IPS-11a (cell line): Measurements from ENCODE around the gene COX8A.
"Not testable (repeated sequence)": the region's sequence is repeated elsewhere in the genome, so short reads cannot be mapped to it uniquely, and the experiment has no call there.

ENCODE experiments used
- H3K4me3 ChIP-seq: one replicate; pipeline ENCODE4 v1.5.1; 2013; ENCODE audit warnings: low read depth, low read length, control low read depth

Gene COX8A, protein sequence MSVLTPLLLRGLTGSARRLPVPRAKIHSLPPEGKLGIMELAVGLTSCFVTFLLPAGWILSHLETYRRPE

DNA sequence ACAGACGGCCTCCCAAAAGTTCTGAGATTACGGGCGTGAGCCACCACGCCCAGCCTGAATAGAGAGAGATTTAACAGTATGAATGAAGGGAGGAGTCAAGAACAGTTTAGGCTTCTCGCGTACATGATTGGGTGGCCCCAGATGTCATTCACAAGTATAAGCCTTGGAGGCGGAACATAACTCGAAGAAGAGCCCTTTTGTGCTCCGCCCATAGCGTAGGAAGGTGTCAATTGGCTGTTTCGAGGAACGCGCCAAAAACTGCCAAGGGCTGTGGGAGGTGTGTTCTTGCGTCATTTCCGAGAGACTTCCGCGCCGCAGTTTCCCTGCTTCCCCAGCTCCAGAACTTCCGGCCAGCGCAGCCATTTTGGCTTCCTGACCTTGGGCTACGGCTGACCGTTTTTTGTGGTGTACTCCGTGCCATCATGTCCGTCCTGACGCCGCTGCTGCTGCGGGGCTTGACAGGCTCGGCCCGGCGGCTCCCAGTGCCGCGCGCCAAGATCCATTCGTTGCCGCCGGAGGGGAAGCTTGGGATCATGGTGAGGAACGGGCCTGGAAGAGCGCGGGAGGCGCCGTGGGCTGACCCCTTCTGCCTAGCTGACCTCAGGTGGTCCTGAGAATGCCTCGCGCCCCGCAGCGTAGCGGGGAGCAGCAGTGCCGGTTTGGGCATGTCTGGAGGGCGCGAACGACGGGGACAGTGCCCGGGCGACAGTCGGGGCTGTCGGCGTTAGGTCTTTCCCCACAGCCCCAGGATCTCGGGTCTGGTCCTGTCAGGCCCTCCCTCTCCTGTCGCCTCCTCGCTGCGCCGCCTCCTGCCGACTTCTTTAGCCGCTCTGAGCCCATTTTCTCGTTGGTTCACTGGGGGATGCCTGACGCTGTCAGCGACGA, at the start of gene COX8A:
TSS of gene COX8A (plus strand) at position 362 of the 885 bp plus-strand sequence. CDS start at position 423, 61 bp downstream.
- peak within 1 kb of the TSS; percentile 98 for H3K4me3 ChIP-seq

DNA sequence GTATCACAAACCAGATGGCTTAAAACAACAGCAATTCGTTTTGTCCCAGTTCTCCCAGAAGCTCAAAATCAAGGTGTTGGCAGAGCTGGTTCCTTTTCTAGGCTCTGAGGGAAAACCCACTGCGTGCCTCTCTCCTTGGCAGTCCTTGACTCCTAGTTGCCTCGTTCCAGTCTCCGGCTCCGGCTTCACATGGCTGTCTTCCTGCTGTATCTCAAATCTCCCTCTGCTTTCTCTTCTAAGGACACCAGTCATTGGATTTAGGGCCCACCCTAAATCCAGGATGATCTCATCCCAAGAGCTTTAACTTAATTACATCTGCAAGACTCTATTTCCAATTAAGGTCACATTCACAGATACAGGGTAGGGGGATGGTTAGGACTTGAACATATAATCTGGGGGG, 44.8 kb upstream of the COX8A start:
- H3K4me3 ChIP-seq = no peak overlapping the region

DNA sequence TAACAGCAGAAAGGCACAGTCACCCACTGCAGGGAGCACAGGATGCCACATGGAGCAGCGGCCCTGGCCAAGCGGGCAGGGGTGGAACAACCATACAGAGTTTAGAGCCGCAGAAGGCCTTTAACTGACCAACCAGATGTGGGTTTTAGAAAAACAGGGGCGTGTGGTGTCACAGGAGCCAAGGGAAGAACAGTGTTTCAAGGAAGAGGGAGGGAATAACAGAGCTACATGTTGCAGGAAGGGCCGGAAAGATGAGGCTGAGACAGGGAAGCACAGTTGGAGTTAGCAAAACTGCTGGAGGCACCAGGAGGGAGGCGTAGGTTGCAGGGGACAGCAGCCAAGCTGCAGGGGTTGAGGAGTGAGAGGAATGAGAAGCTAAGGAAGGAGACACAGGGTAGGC, 43.4 kb upstream of the COX8A start:
- H3K4me3 ChIP-seq = no peak overlapping the region

DNA sequence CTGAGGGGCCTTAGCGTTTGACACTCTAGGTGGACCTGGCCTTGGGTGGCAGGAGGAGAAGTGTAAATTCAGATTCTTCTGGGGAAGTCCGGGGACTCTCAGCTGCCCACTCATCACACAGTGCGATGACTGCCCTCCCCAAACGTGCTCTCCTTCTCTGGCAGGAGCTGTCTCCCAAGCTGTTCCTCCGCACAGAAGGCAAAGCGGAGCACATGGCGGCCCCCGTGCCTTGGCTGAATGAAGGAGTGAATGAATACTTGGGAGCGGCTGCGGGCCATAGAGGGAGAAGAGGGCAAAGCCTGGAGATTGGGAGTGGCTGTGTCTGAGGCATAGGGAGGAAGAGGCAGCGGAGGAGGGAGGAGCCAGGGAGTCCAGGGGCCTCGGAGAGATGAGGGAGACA, 42.5 kb upstream of the COX8A start:
- H3K4me3 ChIP-seq = no peak overlapping the region

DNA sequence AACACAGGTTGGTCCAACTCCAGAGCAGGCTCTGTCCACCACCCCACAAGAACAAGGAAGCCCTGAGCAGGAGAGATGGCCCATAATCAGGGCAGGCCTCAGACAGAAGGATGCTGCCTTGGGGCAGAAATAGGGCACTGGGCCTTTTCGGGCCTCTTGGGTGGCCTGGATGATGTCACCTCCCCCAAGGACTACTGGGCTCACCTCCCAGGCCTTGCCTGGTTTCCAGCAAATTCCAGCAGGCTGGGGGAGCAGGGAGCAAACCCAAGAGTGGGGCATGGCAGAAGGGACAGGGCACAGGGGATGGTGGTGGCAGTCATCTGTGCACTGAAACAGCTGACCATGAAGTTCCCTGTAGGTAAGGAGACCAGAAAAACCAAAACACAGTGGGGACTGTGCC, 41.0 kb upstream of the COX8A start:
- H3K4me3 ChIP-seq = no peak overlapping the region

DNA sequence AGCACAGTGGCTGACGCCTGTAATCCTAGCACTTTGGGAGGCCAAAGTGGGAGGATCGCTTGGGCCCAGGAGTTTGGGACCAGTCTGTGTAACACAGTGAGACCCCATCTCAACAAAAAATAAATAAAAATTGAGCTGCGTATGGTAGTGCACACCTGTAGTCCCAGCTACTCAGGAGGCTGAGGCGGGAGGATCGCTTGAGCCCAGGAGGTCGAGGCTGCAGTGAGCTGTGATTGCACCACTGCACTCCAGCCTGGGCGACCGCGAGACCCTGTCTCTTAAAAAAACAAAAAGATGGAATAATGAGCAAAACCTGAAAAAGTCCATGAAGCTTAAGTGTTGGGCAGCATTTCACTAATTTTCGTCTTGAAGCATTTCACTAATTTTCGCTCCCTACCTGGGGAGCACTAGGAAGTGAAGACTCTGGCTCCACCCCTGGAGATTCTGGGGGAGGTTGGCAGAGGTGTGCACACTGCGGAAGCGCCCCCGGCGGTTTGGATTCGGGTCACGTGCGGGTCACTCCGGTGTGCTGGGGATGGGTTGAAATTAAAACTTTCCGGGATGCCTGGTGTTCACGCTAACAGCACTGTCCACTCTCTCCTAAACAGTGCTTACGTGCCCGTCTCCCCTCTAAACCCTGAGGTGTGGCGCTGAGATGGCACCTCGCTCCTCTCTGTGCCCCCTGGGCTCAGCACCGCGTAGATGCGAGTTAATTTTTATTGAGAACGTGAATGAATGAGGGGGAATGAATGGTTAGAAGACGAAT, 36.5 kb upstream of the COX8A start:
- peak overlapping the region; percentile 45 for H3K4me3 ChIP-seq

DNA sequence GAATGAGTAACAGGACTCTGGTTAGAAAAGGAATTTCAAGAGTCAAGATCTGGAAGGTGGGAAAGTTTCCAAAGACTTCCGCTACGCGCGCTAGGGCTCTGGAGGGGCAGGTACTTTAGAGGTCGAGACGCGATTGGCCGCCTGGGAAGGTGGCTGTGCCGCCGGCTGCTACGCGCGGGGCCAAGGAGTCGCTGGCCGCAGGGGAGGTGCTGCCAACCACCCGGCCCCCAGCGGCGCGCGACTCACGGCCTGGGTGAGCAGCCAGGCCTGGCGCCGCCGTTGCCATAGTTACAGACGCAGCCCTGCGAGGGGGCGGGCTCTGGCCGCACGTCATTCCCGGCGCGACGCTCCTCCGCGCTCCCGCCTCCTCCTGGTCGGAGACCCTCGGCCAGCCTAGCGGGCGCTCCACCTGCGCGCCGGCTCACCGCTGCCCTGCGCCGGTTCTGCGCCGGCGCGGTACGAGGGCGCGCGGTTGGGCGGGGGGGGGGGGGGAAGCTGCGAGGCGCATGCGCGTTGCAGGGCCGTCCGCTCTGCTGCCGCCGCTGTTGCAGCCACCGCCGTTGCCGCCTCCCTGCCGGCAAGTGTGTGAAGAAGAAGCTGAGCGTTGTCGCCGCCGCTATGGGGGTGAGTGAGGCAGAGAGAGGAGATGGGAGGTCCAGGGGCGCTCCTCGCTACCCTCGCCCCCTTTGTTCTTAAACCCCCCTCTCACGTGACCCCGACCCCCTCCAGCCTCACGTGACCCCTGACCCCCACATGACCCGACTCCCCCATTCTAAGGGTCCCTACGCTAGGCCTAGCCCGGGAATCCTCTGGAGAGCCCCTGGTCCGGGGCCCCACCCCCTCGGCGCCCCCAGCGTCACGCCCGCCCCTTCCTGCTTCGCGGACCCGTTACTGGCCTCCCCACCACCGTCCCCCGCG, 35.7 kb upstream of the COX8A start, which contains the start of gene NAA40:
TSS of gene NAA40 (plus strand) at position 524 of the 918 bp plus-strand sequence. CDS start at position 619, 95 bp downstream.
- H3K4me3 ChIP-seq = peak within 1 kb of the TSS; percentile 76

DNA sequence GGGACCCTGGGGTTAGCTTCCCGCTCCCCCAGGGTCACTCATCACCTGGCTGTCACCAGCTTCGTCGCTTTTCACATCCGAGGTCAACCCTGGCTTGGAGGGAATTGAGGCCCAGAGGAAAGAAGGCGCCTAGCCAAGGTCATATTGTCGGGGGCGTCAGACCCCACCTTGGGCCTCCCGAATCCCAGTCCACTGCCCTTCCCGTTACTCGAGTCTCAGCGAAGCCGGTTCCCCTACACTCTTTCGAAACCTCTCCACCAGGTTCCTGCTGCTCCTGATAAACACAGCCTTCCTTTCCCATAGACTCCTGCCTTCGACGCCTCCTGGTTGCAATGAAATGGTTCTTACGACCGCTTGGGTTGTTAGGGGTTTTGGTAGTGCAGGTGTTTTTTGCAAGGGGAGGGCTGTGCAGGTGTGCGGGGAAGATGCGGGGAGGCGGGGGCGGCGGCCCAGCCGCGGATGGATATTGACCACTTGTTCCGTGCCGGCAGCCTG, 35.0 kb upstream of the COX8A start:
- H3K4me3 ChIP-seq = peak overlapping the region; percentile 76

DNA sequence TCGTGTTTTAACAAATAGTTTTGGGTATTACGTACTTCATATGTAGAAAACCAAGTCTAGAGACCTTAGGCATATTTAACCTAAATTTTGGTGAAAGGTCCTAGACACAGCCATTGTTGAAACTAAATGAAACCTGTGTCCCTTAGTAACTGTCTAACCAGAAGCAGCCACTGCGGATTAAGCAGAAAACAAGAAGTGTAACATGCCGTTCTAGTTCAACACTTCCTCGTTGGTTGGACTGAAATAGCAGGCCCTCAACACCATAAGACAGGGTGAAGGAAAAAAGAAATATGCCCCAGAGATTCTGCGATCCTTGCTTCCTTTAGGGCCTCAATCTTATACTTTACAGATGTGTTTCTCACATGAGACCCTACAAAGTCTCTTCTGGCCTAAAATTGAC, 33.6 kb upstream of the COX8A start:
- no peak overlapping the region for H3K4me3 ChIP-seq

DNA sequence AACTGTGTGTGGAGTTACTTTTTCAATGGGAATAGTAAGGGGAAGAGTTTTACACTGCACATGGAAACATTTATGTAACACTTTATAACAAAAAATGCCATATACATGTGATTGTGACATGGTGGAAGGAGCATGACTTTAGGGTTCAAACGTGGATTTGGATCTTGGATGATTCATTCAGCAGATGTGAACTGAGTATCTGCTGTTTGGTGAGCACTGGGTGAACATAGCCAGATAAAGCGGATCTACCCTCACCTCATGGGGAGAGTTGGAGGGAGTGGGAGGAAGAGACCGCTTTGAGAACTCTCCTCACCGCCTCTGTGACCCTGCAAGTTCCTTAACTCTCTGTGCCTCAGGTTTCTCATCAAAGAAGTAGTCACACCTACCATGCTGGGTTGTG, 32.5 kb upstream of the COX8A start:
- no peak overlapping the region for H3K4me3 ChIP-seq

DNA sequence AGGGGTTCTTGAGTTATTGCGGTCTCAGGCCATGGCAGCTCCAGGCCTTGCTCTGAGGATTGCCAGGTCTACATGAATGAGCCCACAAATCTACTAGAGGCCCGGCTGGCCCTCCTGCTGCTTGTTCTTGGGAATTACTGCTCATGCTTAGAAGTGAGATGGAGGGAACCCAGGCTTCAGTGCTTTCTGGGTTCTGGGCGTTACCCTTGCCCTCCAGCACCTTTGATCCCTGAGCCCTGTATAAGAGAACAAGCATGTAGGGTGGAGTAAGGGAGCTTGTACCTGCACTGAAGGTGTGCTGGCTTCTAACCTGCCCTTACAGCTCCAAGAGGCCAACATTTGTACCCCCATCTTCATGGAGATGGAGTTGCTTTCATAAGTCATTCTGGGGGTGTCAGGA, 31.6 kb upstream of the COX8A start:
- no peak overlapping the region for H3K4me3 ChIP-seq

DNA sequence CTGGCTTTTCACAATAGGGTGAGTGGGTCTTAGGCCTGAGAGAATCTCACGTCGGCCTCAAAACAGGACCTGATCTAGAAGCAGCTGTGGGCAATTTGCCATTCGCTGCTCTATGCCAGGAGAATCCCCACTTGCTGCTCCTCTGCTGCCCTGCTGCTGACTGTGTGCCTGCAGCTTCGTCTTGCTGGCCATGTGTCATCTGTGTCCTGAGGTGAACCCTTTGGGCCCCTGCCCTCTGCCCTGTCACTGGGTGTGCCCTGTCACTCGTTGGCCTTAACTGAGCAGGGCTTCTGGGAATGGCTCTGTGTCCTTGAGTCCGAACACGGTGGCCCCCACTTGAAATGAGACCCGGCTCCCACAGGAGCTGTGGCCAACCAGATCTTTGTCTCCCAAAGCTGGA, 29.4 kb upstream of the COX8A start:
- H3K4me3 ChIP-seq = no peak overlapping the region

DNA sequence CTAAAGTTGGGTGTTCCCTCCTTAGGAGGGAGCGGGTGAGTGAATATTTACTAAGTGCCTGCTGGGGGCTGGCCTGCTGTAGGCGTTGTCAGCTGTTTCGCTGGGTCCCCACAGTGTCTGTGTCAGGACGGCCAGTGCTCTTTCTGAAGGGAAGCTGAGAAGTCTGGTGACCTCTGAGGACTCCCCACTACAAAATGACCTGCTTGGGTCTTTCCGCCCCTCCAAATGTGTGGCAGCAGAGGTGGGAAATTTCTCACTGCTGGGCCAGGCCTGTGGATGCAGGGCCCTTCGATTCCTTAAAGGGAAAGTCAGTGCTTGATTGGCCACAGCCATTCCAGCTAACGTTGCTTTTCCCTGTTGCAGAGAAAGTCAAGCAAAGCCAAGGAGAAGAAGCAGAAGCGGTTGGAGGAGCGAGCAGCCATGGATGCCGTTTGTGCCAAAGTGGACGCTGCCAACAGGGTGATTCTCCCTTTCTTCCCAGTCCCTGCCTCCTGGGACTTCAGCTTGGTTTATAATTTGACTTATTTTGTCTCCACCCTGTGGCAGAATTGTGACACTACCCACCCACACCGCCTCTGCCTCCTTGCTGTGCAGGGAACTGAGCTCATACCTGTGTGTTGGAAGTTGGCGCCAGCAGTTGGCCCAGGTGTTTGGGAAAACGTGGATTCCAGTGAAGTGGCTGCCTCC, 28.8 kb upstream of the COX8A start:
- no peak overlapping the region for H3K4me3 ChIP-seq

DNA sequence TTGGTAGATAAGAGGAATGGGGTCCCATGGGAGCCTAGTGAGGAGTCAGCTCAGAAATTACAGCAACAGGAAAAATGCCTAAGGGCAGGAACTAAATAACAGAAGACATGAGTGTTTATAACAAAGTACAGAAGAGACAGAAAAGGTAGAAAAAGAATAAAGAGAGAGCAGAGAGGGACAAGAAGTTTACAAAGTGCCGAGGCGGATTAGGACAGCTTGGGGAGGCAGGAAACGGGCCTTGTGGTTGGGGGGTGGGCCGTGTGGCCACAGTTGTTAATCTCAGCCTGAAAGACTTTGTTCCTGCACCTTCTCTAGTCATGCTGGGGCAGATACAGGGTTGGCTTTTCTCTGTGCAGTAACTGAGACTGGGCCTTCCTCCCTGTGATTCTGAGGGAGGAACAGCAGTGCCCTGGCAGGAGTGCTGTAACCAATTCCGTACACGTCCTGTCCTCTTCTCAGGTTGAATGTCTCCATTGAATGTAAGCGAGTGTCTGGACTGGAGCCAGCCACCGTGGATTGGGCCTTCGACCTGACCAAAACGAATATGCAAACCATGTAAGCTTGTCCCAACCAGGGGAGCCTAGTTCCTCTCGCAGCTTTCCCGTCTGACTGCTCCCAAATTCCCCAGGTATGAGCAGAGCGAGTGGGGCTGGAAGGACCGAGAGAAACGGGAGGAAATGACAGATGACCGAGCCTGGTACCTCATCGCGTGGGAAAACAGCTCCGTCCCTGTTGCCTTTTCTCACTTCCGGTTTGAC, 22.5 kb upstream of the COX8A start:
- no peak overlapping the region for H3K4me3 ChIP-seq

DNA sequence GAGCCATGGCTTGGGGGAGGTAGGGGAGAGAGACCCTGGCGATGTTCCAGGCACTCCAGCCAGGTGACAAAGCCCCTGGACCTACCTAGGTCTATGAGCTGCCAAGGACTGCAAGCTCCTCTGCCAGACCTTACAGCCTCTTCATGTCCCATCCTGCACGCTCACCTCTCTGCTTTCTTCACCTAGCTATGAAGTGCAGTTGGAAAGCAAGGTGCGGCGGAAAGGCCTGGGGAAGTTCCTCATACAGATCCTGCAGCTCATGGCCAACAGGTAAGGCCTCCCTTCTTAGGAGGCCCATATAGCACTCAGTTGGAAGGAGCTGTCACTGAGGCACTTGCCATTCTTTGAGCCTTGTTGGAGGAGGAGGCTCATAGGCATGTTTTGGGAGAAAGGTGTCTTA, 21.9 kb upstream of the COX8A start:
- no peak overlapping the region for H3K4me3 ChIP-seq

DNA sequence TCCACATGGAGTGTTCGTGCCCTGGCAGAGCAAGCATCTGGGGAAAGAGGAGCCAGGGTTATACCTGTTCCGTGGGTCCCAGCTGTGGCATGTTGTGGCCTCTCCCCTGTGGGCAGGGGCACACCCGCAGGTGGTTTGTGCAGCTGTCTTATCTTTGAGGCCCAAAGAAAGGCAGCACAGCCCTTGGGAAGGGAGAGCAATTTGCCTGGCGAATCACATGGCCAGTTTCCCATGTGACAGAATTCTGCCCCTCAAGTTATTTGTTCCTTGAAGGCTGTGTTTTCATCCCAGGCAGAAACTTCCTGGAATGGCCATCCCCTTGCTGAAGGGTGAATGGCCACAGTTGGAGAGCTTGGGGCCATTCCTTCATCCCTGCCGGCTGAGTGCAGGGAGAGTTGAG, 16.4 kb upstream of the COX8A start:
- no peak overlapping the region for H3K4me3 ChIP-seq

DNA sequence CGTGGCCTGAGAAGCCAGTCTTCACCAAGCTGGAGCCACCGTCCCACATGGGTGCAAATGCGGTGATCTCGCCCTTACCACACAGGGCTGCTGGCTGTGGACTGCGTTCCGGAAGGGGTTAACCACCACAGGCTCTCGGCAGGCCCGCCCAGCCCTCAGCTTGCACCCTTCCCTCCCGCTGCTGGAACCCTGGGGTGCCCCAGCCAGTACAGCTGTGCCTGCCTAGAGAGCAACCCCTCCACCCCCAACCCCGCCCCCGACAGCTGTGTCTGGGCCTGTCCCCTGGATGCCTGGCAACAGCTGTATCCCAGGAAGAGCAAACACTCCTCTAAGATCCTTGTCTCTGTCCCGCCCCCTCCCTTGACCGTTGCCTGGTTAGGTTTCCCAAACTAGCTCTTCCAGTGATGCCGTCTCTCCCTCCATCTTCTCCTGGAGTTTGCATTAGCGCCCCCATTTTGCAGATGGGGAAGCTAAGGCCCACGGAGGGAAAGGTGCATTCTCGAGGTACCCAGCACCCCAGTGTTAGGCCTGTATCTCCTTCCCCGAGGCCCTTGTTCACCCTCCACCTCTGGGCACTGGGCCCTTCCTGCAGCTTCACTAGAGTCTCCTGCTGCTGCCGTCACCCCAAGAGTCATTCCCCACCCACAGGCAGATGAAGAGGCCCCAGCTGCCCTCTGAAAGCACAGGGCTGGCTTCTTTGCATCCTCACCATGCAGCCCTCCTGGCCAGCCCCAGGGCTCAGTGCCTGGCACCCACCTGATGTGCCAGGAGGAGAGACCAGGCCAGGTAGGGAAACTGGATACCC, 12.6 kb upstream of the COX8A start:
- H3K4me3 ChIP-seq = no peak overlapping the region

DNA sequence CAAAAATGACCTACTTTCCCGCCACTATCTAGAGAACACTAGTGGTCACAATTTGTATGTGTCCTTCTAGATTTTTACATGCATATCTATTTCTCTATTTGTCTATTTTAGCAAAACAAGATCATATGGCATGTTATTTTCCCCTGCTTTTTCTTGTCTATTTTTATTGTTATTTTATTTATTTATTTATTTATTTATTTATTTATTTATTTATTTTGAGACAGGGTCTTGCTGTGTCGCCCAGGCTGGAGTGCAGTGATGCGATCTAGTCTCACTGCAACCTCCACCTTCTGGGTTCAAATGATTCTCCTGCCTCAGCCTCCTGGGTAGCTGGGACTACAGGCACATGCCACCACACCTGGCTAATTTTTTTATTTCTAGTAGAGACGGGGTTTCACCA, 10.5 kb upstream of the COX8A start:
- H3K4me3 ChIP-seq = not testable (repeated sequence)

DNA sequence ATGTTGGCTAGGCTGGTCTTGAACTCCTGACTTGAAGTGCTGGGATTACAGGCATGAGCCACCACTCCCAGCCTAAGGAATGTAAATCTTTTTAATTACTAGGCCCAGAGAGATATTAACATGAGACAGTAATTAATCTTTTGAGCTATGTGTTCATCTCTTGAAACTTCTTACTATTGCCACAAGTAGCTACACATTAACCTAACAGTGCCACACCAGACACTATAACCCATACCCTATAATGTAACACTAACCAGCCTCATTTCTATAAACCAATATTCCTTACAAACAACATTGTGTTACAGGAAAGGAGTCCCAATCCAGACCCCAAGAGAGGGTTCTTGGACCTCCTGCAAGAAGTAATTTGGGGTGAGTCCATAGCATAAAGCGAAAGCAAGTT, 8.0 kb upstream of the COX8A start:
- no peak overlapping the region for H3K4me3 ChIP-seq
